Hindlimb muscle (tissue), 1 donor: ENCODE data around the gene VWDE. TPM values are rescaled to one million over a fixed set of nuclear protein-coding genes. Genes with fewer than 3 reads are reported as not detected.

Experiments
- DNase-seq: peaks from one replicate; pipeline ENCODE4 v3.0.0-alpha.2; 2013
- polyA plus RNA-seq: library from polyadenylated mRNA; unstranded; fragments of 120-200 nt; gene quantifications from one replicate; pipeline ENCODE4 v1.2.1, GENCODE V29; 2013; ENCODE audit not compliant: insufficient read length

The VWDE gene
- polyA plus RNA-seq, 1 donor: 1.5 TPM

GRCh38 chr7:12281038-12281437 is 122.6 kb downstream of the VWDE start:
- DNase-seq: no peak

Other genes starting within 250 kb of the VWDE start
- gene TMEM106B, start 192.6 kb downstream of the VWDE start, polyA plus RNA-seq: 35.6 TPM
- gene SCIN, start 166.9 kb upstream of the VWDE start, polyA plus RNA-seq: 0.80 TPM